Measurements from ENCODE around the gene ZNF516.

DNA sequence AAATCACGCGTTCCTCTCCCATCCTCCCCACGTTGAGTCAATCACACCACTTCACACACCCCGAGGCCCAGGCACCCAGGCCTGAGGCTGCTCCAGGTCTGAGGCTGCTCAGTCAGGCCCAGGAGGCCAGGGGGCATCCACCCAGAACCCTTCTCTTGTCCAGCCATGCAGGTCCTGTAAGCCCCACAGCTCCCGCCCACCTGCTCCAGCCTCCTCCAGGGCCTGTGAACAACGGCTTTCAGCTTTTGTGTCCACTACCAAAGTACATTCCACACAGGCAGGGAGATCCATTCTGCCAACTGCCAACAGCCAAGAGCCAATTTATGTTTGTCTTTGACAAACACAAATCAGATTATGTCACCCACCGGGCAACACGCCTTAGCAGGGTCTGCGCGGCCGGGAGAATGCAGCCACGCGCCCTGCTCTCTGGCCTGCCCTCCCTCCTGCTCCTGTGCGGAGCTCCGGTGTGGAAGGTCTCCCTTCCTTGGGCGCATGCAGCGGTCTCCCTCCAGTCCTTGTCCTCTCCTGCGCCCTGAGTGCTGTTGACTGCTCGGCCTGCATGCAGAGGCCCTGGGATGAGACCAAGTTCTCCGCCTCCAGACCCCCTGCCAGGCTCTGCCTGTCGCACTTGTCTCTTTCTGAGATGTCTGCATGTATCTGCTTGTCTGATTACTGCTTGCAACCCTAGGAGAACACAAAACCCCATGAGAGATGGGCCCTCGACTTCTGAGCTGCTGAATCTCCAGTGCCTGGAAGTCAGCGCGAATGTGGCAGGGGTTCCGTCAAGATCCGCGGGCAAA is 146.6 kb downstream of the ZNF516 start:
- TF ChIP-seq TAF1 (IDR thresholded peaks at IDR 0.05; ENCODE audit: borderline replicate concordance, insufficient read depth, low read length) (no peak), POLR2AphosphoS5 (IDR thresholded peaks at IDR 0.05; ENCODE audit: low read depth, low read length) (no peak), FOXP2 (optimal IDR thresholded peaks at IDR 0.05; ENCODE audit: borderline replicate concordance, extremely low read depth, extremely low read length, insufficient read depth) (no peak)
